ENCODE measurements around the gene RPL26.

DNA sequence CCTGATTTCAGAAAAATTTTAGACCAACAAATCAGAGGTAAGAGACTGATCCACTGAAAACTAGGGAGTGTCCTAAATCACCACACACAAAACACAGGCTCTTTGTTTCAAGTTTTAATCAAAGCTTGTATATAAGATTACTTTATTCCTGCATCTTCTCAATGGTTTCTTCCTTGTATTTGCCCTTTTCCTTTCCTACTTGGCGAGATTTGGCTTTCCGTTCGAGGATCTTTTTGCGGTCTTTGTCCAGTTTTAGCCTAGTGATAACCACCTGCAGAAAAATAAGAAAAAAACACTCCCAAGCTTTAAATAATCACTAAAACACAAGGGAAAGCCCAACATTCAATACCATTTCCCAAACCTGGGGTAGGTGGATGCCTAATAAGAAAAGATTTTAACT lies 5.6 kb downstream of the RPL26 start:
- TF ChIP-seq, protein P1, sequence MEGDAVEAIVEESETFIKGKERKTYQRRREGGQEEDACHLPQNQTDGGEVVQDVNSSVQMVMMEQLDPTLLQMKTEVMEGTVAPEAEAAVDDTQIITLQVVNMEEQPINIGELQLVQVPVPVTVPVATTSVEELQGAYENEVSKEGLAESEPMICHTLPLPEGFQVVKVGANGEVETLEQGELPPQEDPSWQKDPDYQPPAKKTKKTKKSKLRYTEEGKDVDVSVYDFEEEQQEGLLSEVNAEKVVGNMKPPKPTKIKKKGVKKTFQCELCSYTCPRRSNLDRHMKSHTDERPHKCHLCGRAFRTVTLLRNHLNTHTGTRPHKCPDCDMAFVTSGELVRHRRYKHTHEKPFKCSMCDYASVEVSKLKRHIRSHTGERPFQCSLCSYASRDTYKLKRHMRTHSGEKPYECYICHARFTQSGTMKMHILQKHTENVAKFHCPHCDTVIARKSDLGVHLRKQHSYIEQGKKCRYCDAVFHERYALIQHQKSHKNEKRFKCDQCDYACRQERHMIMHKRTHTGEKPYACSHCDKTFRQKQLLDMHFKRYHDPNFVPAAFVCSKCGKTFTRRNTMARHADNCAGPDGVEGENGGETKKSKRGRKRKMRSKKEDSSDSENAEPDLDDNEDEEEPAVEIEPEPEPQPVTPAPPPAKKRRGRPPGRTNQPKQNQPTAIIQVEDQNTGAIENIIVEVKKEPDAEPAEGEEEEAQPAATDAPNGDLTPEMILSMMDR (IDR thresholded peaks at IDR 0.05) = no peak
- no peak for TF ChIP-seq POLR2A (IDR thresholded peaks at IDR 0.05)

Measured in uterus (tissue), 2 donors.